Neural cell (in vitro differentiated cells): ENCODE data around the gene GPC5. TPM values are rescaled to one million over a fixed set of nuclear protein-coding genes. Genes with fewer than 3 reads are reported as not detected.

Experiments used
- H2AFZ ChIP-seq: fragments of 200-600, 300-800 bp; sonication (generic), shearing (Covaris generic); 2 replicates; pipeline ENCODE4 v1.6.0; 2014; ENCODE audit warnings: low read depth, mild to moderate bottlenecking, antibody characterized with exemption, low read length, moderate library complexity
- H3F3A ChIP-seq: fragments of 200-600 bp; shearing (Covaris generic); 2 replicates; pipeline ENCODE4 v1.6.1; 2016; ENCODE audit warnings: mild to moderate bottlenecking, moderate library complexity, mixed read lengths, antibody characterized with exemption, low read length; ENCODE audit not compliant: insufficient read depth, poor library complexity, severe bottlenecking
- H3K27ac ChIP-seq: fragments of 200-600, 300-800 bp; sonication (generic), shearing (Covaris generic); 2 replicates; pipeline ENCODE4 v1.5.1; 2014; ENCODE audit warnings: mild to moderate bottlenecking, low read length, moderate library complexity
- H3K27me3 ChIP-seq: fragments of 300-800, 200-600 bp; sonication (generic), shearing (Covaris generic); 2 replicates; pipeline ENCODE4 v1.6.0; 2014; ENCODE audit warnings: mild to moderate bottlenecking, low read depth, low read length, moderate library complexity; ENCODE audit not compliant: insufficient read depth
- H3K36me3 ChIP-seq: fragments of 300-800, 200-600 bp; sonication (generic), shearing (Covaris generic); 2 replicates; pipeline ENCODE4 v1.5.1; 2014; ENCODE audit warnings: mild to moderate bottlenecking, antibody characterized with exemption, low read length, moderate library complexity; ENCODE audit not compliant: insufficient read depth
- H3K4me2 ChIP-seq: fragments of 300-800, 200-600 bp; sonication (generic), shearing (Covaris generic); 2 replicates; pipeline ENCODE4 v1.6.0; 2014; ENCODE audit warnings: mild to moderate bottlenecking, low read length
- H3K4me3 ChIP-seq: fragments of 300-800, 200-600 bp; sonication (generic), shearing (Covaris generic); 2 replicates; pipeline ENCODE4 v1.5.1; 2014; ENCODE audit warnings: mild to moderate bottlenecking, low read length, moderate library complexity
- H3K79me2 ChIP-seq: fragments of 200-600 bp; shearing (Covaris generic); replicated peaks from 2 replicates; pipeline ENCODE4 v1.6.0; 2014; ENCODE audit warnings: mild to moderate bottlenecking, low read length, moderate library complexity; ENCODE audit not compliant: insufficient read depth
- H3K9ac ChIP-seq: fragments of 300-800, 200-600 bp; sonication (generic), shearing (Covaris generic); 2 replicates; pipeline ENCODE4 v1.6.1; 2016; ENCODE audit warnings: mild to moderate bottlenecking, low read length, mixed read lengths
- H3K9me2 ChIP-seq: fragments of 200-600 bp; shearing (Covaris generic); 2 replicates; pipeline ENCODE4 v1.6.1; 2016; ENCODE audit warnings: mild to moderate bottlenecking, low read length, mixed read lengths; ENCODE audit not compliant: insufficient read depth
- H3K9me3 ChIP-seq: fragments of 200-600, 300-800 bp; sonication (generic), shearing (Covaris generic); 2 replicates; pipeline ENCODE4 v1.6.1; 2016; ENCODE audit warnings: mild to moderate bottlenecking, mixed run types, low read length, moderate library complexity, mixed read lengths
- H4K20me1 ChIP-seq: fragments of 200-600 bp; shearing (Covaris generic); 2 replicates; pipeline ENCODE4 v1.6.1; 2016; ENCODE audit warnings: mild to moderate bottlenecking, mixed run types; ENCODE audit not compliant: insufficient read depth
- CTCF ChIP-seq: fragments of 450-650 bp; IDR thresholded peaks from 2 replicates; pipeline ENCODE4 v1.5.1; 2014; ENCODE audit warnings: antibody characterized with exemption, mild to moderate bottlenecking, moderate library complexity; ENCODE audit not compliant: poor library complexity, severe bottlenecking
- EP300 ChIP-seq: fragments of 450-650 bp; conservative IDR thresholded peaks from 2 replicates; pipeline ENCODE4 v1.6.1; 2014; ENCODE audit warnings: antibody characterized with exemption, mild to moderate bottlenecking, moderate library complexity; ENCODE audit not compliant: poor library complexity, severe bottlenecking
- EZH2 ChIP-seq: fragments of 200-600, 300-800 bp; shearing (Covaris generic), sonication (generic); IDR thresholded peaks from 2 replicates; pipeline ENCODE4 v1.6.1; 2014; ENCODE audit warnings: antibody characterized with exemption, low read length, borderline replicate concordance, mild to moderate bottlenecking; ENCODE audit not compliant: insufficient read depth, poor library complexity, severe bottlenecking
- MXI1 ChIP-seq: fragments of 450-650 bp; conservative IDR thresholded peaks from 2 replicates; pipeline ENCODE4 v1.6.1; 2014; ENCODE audit warnings: antibody characterized with exemption, mild to moderate bottlenecking; ENCODE audit not compliant: poor library complexity, severe bottlenecking
- POLR2AphosphoS5 ChIP-seq: IDR thresholded peaks from 2 replicates; pipeline ENCODE4 v1.6.1; 2012
- RAD21 ChIP-seq: fragments of 450-650 bp; conservative IDR thresholded peaks from 2 replicates; pipeline ENCODE4 v1.6.1; 2014; ENCODE audit warnings: antibody characterized with exemption, mild to moderate bottlenecking, moderate library complexity
- REST ChIP-seq: IDR thresholded peaks from 2 replicates; pipeline ENCODE4 v1.6.1; 2012; ENCODE audit warnings: borderline replicate concordance
- SMC3 ChIP-seq: fragments of 450-650 bp; conservative IDR thresholded peaks from 2 replicates; pipeline ENCODE4 v1.6.1; 2014; ENCODE audit warnings: antibody characterized with exemption, mild to moderate bottlenecking, moderate library complexity; ENCODE audit not compliant: poor library complexity
- TAF1 ChIP-seq: IDR thresholded peaks from 2 replicates; pipeline ENCODE4 v1.6.1; 2012; ENCODE audit warnings: low read depth
- polyA plus RNA-seq: library from polyadenylated mRNA; depleted of rRNA; stranded (reverse); fragments of >200 nt; gene quantifications from 2 replicates; pipeline ENCODE4 v1.2.3, GENCODE V29; 2014

Gene GPC5
- polyA plus RNA-seq, 1 donor from 2014 or later, result 5.0 TPM

- H3K4me3 ChIP-seq, result no peak overlapping the region
- no peaks in the 10 kb centered on the region for H3K79me2 ChIP-seq
- no peaks in the 10 kb centered on the region for H3K9me2 ChIP-seq
- no peak overlapping the region for H3K27ac ChIP-seq
- no peaks in the 10 kb centered on the region for H3K9me3 ChIP-seq
- H3K4me2 ChIP-seq, result no peak overlapping the region
- TF ChIP-seq MXI1 (no peak), REST (no peak), CTCF (no peak), EP300 (no peak), POLR2AphosphoS5 (no peak), SMC3 (no peak), RAD21 (no peak), TAF1 (no peak), EZH2 (no peak)
- no peaks in the 10 kb centered on the region for H3K27me3 ChIP-seq
- H3K9ac ChIP-seq, result no peak overlapping the region
- no peak overlapping the region for H2AFZ ChIP-seq
- H3F3A ChIP-seq, result no peaks in the 10 kb centered on the region
- H3K36me3 ChIP-seq, result no peaks in the 10 kb centered on the region
- no peaks in the 10 kb centered on the region for H4K20me1 ChIP-seq
Measured at GRCh38 chr13:92670096-92670495, 1271.7 kb downstream of the GPC5 start.

GRCh38 chr13:92671821-92672220 lies 1273.4 kb downstream of the GPC5 start:
- H4K20me1 ChIP-seq, result no peaks in the 10 kb centered on the region
- no peaks in the 10 kb centered on the region for H3K27me3 ChIP-seq
- TF ChIP-seq POLR2AphosphoS5 (no peak), RAD21 (no peak), REST (no peak), MXI1 (no peak), EZH2 (no peak), CTCF (no peak), EP300 (no peak), TAF1 (no peak), SMC3 (no peak)
- H3K27ac ChIP-seq, result no peak overlapping the region
- no peak overlapping the region for H2AFZ ChIP-seq
- H3K79me2 ChIP-seq, result no peaks in the 10 kb centered on the region
- H3K4me3 ChIP-seq, result no peak overlapping the region
- H3K4me2 ChIP-seq, result no peak overlapping the region
- no peaks in the 10 kb centered on the region for H3K9me3 ChIP-seq
- H3F3A ChIP-seq, result no peaks in the 10 kb centered on the region
- no peaks in the 10 kb centered on the region for H3K36me3 ChIP-seq
- H3K9me2 ChIP-seq, result no peaks in the 10 kb centered on the region
- H3K9ac ChIP-seq, result no peak overlapping the region
